Activated T-helper 1 cell treated with Interleukin-2 at 50 U/mL for 16 hours (primary cell): ENCODE results near the gene ZDBF2.
"Not testable (repeated sequence)": the region's sequence is repeated elsewhere in the genome, so short reads cannot be mapped to it uniquely, and the experiment has no call there.

Experiments
- DNase-seq: peaks from one replicate; pipeline ENCODE4 v3.0.0-alpha.2; 2020; ENCODE audit warnings: low read depth

The ZDBF2 gene

GRCh38 chr2:206259376-206260187 lies 14.9 kb upstream of the ZDBF2 start:
- DNase-seq: no peak

GRCh38 chr2:206260188-206261012 lies 14.1 kb upstream of the ZDBF2 start:
- DNase-seq: no peak

GRCh38 chr2:206263959-206264603 lies 10.4 kb upstream of the ZDBF2 start:
- no peak for DNase-seq

- no peak for DNase-seq
Measured at GRCh38 chr2:206266130-206267125, 8.0 kb upstream of the ZDBF2 start.

GRCh38 chr2:206267567-206267966 lies 6.9 kb upstream of the ZDBF2 start:
- no peak for DNase-seq

GRCh38 chr2:206271065-206271464 lies 3.4 kb upstream of the ZDBF2 start:
- DNase-seq: no peak

- DNase-seq: no peak
Measured at GRCh38 chr2:206273905-206274304, 558 bp upstream of the ZDBF2 start.

GRCh38 chr2:206275312-206276055 lies 1.0 kb downstream of the ZDBF2 start:
- DNase-seq: no peak

- no peak for DNase-seq
Measured at GRCh38 chr2:206276169-206276942, 1.9 kb downstream of the ZDBF2 start.

GRCh38 chr2:206277503-206277902 lies 3.0 kb downstream of the ZDBF2 start:
- no peak for DNase-seq

GRCh38 chr2:206282746-206283145 lies 8.3 kb downstream of the ZDBF2 start:
- no peak for DNase-seq

GRCh38 chr2:206287197-206287596 lies 12.7 kb downstream of the ZDBF2 start:
- no peak for DNase-seq

GRCh38 chr2:206289391-206289790 lies 14.9 kb downstream of the ZDBF2 start:
- no peak for DNase-seq

GRCh38 chr2:206296128-206296527 lies 21.7 kb downstream of the ZDBF2 start:
- DNase-seq: no peak

- DNase-seq: not testable (repeated sequence)
Measured at GRCh38 chr2:206299608-206300007, 25.1 kb downstream of the ZDBF2 start.

GRCh38 chr2:206305523-206306245 lies 31.2 kb downstream of the ZDBF2 start:
- no peak for DNase-seq

- DNase-seq: no peak
Measured at GRCh38 chr2:206311026-206311425, 36.6 kb downstream of the ZDBF2 start.

- no peak for DNase-seq
Measured at GRCh38 chr2:206316141-206316540, 41.7 kb downstream of the ZDBF2 start.

- no peak for DNase-seq
Measured at GRCh38 chr2:206323033-206323432, 48.6 kb downstream of the ZDBF2 start.
